Pancreas (tissue), 10 donors: ENCODE results near the gene ZNF212. TPM values are rescaled to one million over a fixed set of nuclear protein-coding genes. Genes with fewer than 3 reads are reported as not detected.
"Not testable (repeated sequence)": the region's sequence is repeated elsewhere in the genome, so short reads cannot be mapped to it uniquely, and the experiment has no call there.

ENCODE experiments used
- ATAC-seq, 4 donors: fragments of 200-7000 bp; cut with Tn5 transposase; one replicate each; pipeline versions ENCODE4 v1.8.0 to v1.9.1; 2020; ENCODE audit warnings: mild to moderate bottlenecking in 4 of 4, moderate library complexity in 4 of 4
- DNase-seq, 6 donors: peaks; one replicate each; pipeline ENCODE4 v3.0.0-alpha.2; 2020
- FAIRE-seq: peaks from 2 replicates; lab custom pipeline; 2012; peaks lifted over from hg19 to GRCh38; lab: Jason Lieb, UNC
- H3K27ac ChIP-seq, 4 donors: fragments of 200-600 bp; sonication (generic); 1 replicate in 3 of 4; 2 replicates in 1 of 4; pipeline versions ENCODE4 v1.5.0 to v1.8.0; 2020
- H3K27me3 ChIP-seq, 4 donors: fragments of 200-600 bp; one replicate each; pipeline ENCODE4 v1.8.0; 2021
- H3K36me3 ChIP-seq, 3 donors: fragments of 200-600 bp; sonication (generic) in 1 of 3; one replicate each; pipeline versions ENCODE4 v1.5.0 to v1.8.0; 2020 to 2021
- H3K4me1 ChIP-seq, 3 donors: fragments of 200-600 bp; one replicate each; pipeline ENCODE4 v1.8.0; 2021
- H3K4me3 ChIP-seq, 4 donors: fragments of 200-600 bp; sonication (generic) in 2 of 4; one replicate each; pipeline versions ENCODE4 v1.5.0 to v1.8.0; 2020 to 2021
- H3K9me3 ChIP-seq, 4 donors: fragments of 200-600 bp; one replicate each; pipeline ENCODE4 v1.8.0; 2021
- CTCF ChIP-seq, 4 donors: fragments of 200-600 bp; sonication (generic) in 3 of 4; IDR thresholded peaks; one replicate each; pipeline versions ENCODE4 v1.5.0 to v1.8.0; 2021; ENCODE audit warnings: antibody characterized with exemption in 4 of 4
- WGBS, 2 donors: extraction: QIAGEN DNeasy Blood & Tissue Kit; methylation state at CpG; one replicate each; pipeline ENCODE4 v1.1.7; 2013; 5-methylcytosine and 5-hydroxymethylcytosine counted together
- intact Hi-C, 3 donors: fragments of 100-400 bp; cut with DNase I; formaldehyde crosslinking; loops; one replicate each; pipeline versions ENCODE4 v1.11.1 to v1.14.2; 2022
- polyA plus RNA-seq, 2 donors: library from polyadenylated mRNA; stranded (reverse); fragments of 200-250 nt; gene quantifications; one replicate each; pipeline ENCODE4 v1.2.3, GENCODE V29; 2013
- total RNA-seq, 6 donors: library from RNA; stranded (reverse); fragmentation: NEBNext Ultra II Directional in 4 of 6; extraction: Animal tissue kit (Norgen Biotek cat#: 25700) in 4 of 6; gene quantifications; one replicate each; pipeline versions ENCODE4 v1.2.1 to v1.2.4, GENCODE V29; 2021 to 2023
- donor health status: healthy with polysubstance abuse.
- donor health status: DM: no; HTN: no; CAD: no; lungs with moderate emphysema.
- donor health status: DM: no; HTN: no; CAD: no.
- donor health status: control.
- donor health status: control.
- donor health status: Bipolar disorder and iron deficiency.
- donor health status: DM: yes; HTN: yes; CAD: no.
- donor health status: DM: no; HTN: no; CAD: no.
- donor health status: DM: no; HTN: no; CAD: no.
- donor health status: DM: yes; HTN: yes; CAD: no.

ZNF212 gene
- total and polyA plus RNA-seq, 8 donors = 3.7 to 13.7 (median 5.5) TPM

- 95 to 97% methylated on average over 35 to 37 of the region's 37 CpGs for WGBS, 2 donors
- TF ChIP-seq CTCF (IDR thresholded peaks at IDR 0.05) = no peak
- no peaks in the 10 kb centered on the region for H3K4me1 ChIP-seq
Observed at GRCh38 chr7:149224352-149224751, 15.1 kb upstream of the ZNF212 start.

GRCh38 chr7:149225106-149225505 lies 14.3 kb upstream of the ZNF212 start:
- Histone ChIP-seq H3K27me3 (no peaks in the 10 kb centered on the region), H3K4me1 (no peaks in the 10 kb centered on the region), H3K27ac (no peak overlapping the region), H3K4me3 (no peak overlapping the region), H3K9me3 (no peaks in the 10 kb centered on the region), H3K36me3 (peaks cover 0 to 25% (median 3%) of the 10 kb centered on the region in 3 donors)
- ATAC-seq (no peak), DNase-seq (peak in 1 of 6 donors; percentile 35), FAIRE-seq (no peak)
- intact Hi-C loops = no loop called here
- TF ChIP-seq CTCF (IDR thresholded peaks at IDR 0.05) = no peak
- 91 to 95% methylated on average over 19 of the region's 19 CpGs for WGBS, 2 donors

More at GRCh38 chr7:149224352-149224751, 15.1 kb upstream of the ZNF212 start:
- DNase-seq (peak in 2 of 6 donors; percentile 53 to 65), FAIRE-seq (no peak), ATAC-seq (no peak)
- intact Hi-C loops = no loop called here
- no peak overlapping the region for H3K27ac ChIP-seq
- no peaks in the 10 kb centered on the region for H3K9me3 ChIP-seq
- H3K36me3 ChIP-seq = peaks cover 0 to 30% (median 3%) of the 10 kb centered on the region in 3 donors
- H3K27me3 ChIP-seq = no peaks in the 10 kb centered on the region
- H3K4me3 ChIP-seq = no peak overlapping the region

GRCh38 chr7:149225656-149226055 lies 13.8 kb upstream of the ZNF212 start:
- WGBS, 2 donors = 94 to 97% methylated on average over 22 of the region's 22 CpGs
- intact Hi-C loops = no loop called here
- Histone ChIP-seq H3K9me3 (no peaks in the 10 kb centered on the region), H3K4me3 (no peak overlapping the region), H3K27me3 (no peaks in the 10 kb centered on the region), H3K36me3 (peaks cover 0 to 25% (median 3%) of the 10 kb centered on the region in 3 donors), H3K27ac (no peak overlapping the region), H3K4me1 (no peaks in the 10 kb centered on the region)
- no peak for FAIRE-seq
- peak in 1 of 6 donors; percentile 57 for DNase-seq
- no peak for TF ChIP-seq CTCF (IDR thresholded peaks at IDR 0.05)
- ATAC-seq = no peak

- intact Hi-C loops, FAIRE-seq, H3K27me3 ChIP-seq, H3K27ac ChIP-seq, ATAC-seq, H3K9me3 ChIP-seq, H3K4me1 ChIP-seq, H3K4me3 ChIP-seq: not testable (repeated sequence)
- peak in 1 of 6 donors; percentile 38 for DNase-seq
- peaks cover 0 to 25% (median 3%) of the 10 kb centered on the region in 3 donors for H3K36me3 ChIP-seq
- WGBS, 2 donors = 91 to 92% methylated on average over 17 of the region's 17 CpGs
Observed at GRCh38 chr7:149226366-149226765, 13.1 kb upstream of the ZNF212 start.

- H3K36me3 ChIP-seq = peaks cover 0 to 25% (median 3%) of the 10 kb centered on the region in 3 donors
- H3K4me1 ChIP-seq = no peaks in the 10 kb centered on the region
- FAIRE-seq (no peak), ATAC-seq (no peak), DNase-seq (peak in 1 of 6 donors; percentile 21)
- intact Hi-C loops = no loop called here
- 70 to 87% methylated on average over 6 of the region's 6 CpGs for WGBS, 2 donors
- no peaks in the 10 kb centered on the region for H3K27me3 ChIP-seq
- H3K9me3 ChIP-seq = no peaks in the 10 kb centered on the region
- TF ChIP-seq CTCF (IDR thresholded peaks at IDR 0.05) = no peak
- H3K27ac ChIP-seq = no peak overlapping the region
- no peak overlapping the region for H3K4me3 ChIP-seq
Observed at GRCh38 chr7:149226840-149227494, 12.5 kb upstream of the ZNF212 start.
